ENCODE measurements around the gene KIF26B. TPM values are rescaled to one million over a fixed set of nuclear protein-coding genes. Genes with fewer than 3 reads are reported as not detected.

The KIF26B gene
- total and polyA plus RNA-seq, 2 of the 4 experiments (the other 2 are of a cell fraction): 0.53 to 0.54 TPM

GRCh38 chr1:245205864-245206263 lies 51.1 kb downstream of the KIF26B start:
- ChIA-PET POLR2A (ENCODE audit: unreplicated experiment) (interaction anchor here (0.6 kb wide), 1 partner anchor 21 kb away, joined by 4 read pairs; no protein-coding TSS in a partner anchor), CTCF (interaction anchor here (0.5 kb wide), 1 partner anchor 175 kb away, joined by 3 read pairs; no protein-coding TSS in a partner anchor)
- no peak overlapping the region for H3K9ac ChIP-seq (ENCODE audit: low read depth, low read length)
- no CpG with 5 or more reads among the region's 1 CpG for WGBS, 2 experiments (ENCODE audit: extremely low coverage in 2 of 2, insufficient read length in 1 of 2)
- H3K27ac ChIP-seq (ENCODE audit: insufficient read depth, low read length): no peak overlapping the region
- no peak overlapping the region for H2BK15ac ChIP-seq (ENCODE audit: low read depth, low read length)
- no peak overlapping the region for H3K4me3 ChIP-seq (ENCODE audit: insufficient read depth, low read depth, low read length)
- intact Hi-C loops (cut with micrococcal nuclease): no loop called here
- no peak overlapping the region for H2BK120ac ChIP-seq (ENCODE audit: low read depth, low read length)
- no peak overlapping the region for H4K91ac ChIP-seq (ENCODE audit: insufficient read depth, low read depth, low read length)
- DNase-seq (no peak), ATAC-seq (ENCODE audit: low read depth) (no peak)
- dilution Hi-C loops (cut with HindIII; ENCODE audit: low sequenced_read_pairs, unreplicated experiment): no loop called here
- no peak overlapping the region for H3K18ac ChIP-seq (ENCODE audit: low read depth, low read length)
- H3K27me3 ChIP-seq (ENCODE audit: control insufficient read depth, insufficient read depth, low read length): no peaks in the 10 kb centered on the region
- H3K36me3 ChIP-seq (ENCODE audit: control insufficient read depth, insufficient read depth, low read length): peaks cover 4% of the 10 kb centered on the region
- no peak overlapping the region for H3K23ac ChIP-seq (ENCODE audit: low read depth, low read length)
- H2AK5ac ChIP-seq (ENCODE audit: low read depth, low read length): no peak overlapping the region
- H3K4me1 ChIP-seq (ENCODE audit: control insufficient read depth, insufficient read depth, low read length): no peaks in the 10 kb centered on the region
- BruUV-seq (replicated peaks): no TSS peak
- H2BK20ac ChIP-seq (ENCODE audit: low read depth, low read length): no peak overlapping the region
- TF ChIP-seq SMC3 (IDR thresholded peaks at IDR 0.05; ENCODE audit: low read depth, low read length) (no peak), RAD21 (IDR thresholded peaks at IDR 0.05; ENCODE audit: low read length) (no peak), CEBPB (IDR thresholded peaks at IDR 0.05; ENCODE audit: low read depth, low read length) (no peak), BHLHE40 (IDR thresholded peaks at IDR 0.05; ENCODE audit: low read depth, low read length) (no peak), MAZ (IDR thresholded peaks at IDR 0.05; ENCODE audit: borderline replicate concordance, low read depth, low read length) (no peak), RCOR1 (IDR thresholded peaks at IDR 0.05; ENCODE audit: insufficient replicate concordance, low read length) (no peak), FOS (IDR thresholded peaks at IDR 0.05; ENCODE audit: low read depth, low read length) (no peak), POLR2A (IDR thresholded peaks at IDR 0.05; ENCODE audit: low read depth, low read length) (no peak), RFX5 (IDR thresholded peaks at IDR 0.05; ENCODE audit: low read depth, low read length) (no peak), CTCF (conservative IDR thresholded peaks at IDR 0.05; ENCODE audit: low read depth, low read length) (no peak), CHD1 (IDR thresholded peaks at IDR 0.05; ENCODE audit: low read depth, low read length) (no peak), MXI1 (IDR thresholded peaks at IDR 0.05; ENCODE audit: borderline replicate concordance, low read depth, low read length) (no peak), ELK1 (IDR thresholded peaks at IDR 0.05; ENCODE audit: borderline replicate concordance, low read depth, low read length) (no peak), USF2 (IDR thresholded peaks at IDR 0.05; ENCODE audit: low read depth, low read length) (no peak), NFE2L2 (IDR thresholded peaks at IDR 0.05; ENCODE audit: low read depth, low read length) (no peak), MAFK (IDR thresholded peaks at IDR 0.05; ENCODE audit: low read depth, low read length) (no peak)
- no peaks in the 10 kb centered on the region for H3K79me1 ChIP-seq (ENCODE audit: low read depth in 1 of 2, low read length in 2 of 2)
- in situ Hi-C loops (cut with MboI; ENCODE audit: low sequenced_read_pairs): no loop called here
- H3K14ac ChIP-seq (replicated peaks; ENCODE audit: low read depth, low read length): no peak overlapping the region
- no peak overlapping the region for H2AK9ac ChIP-seq (replicated peaks; ENCODE audit: low read depth, low read length, poor library complexity)
- H3K9me3 ChIP-seq (ENCODE audit: control insufficient read depth, insufficient read depth, low read length): peaks cover 25% of the 10 kb centered on the region
- H3K9me1 ChIP-seq (ENCODE audit: insufficient read depth, low read length): no peaks in the 10 kb centered on the region
- no peak overlapping the region for H2BK5ac ChIP-seq (ENCODE audit: low read depth, low read length, poor library complexity, severe bottlenecking)
- H3K56ac ChIP-seq (ENCODE audit: extremely low read depth, insufficient read depth, low read length): no peak overlapping the region
- no peak overlapping the region for H3K4ac ChIP-seq (ENCODE audit: low read depth, low read length)
- H4K8ac ChIP-seq (ENCODE audit: low read depth in 2 of 2, low read length in 2 of 2): no peak overlapping the region
- no peak overlapping the region for H2AFZ ChIP-seq (replicated peaks; ENCODE audit: low read length, poor library complexity)
- no peak overlapping the region for H3K4me2 ChIP-seq (ENCODE audit: low read depth, low read length)
- H4K20me1 ChIP-seq (ENCODE audit: insufficient read depth, low read length): no peaks in the 10 kb centered on the region
- no peak overlapping the region for H4K5ac ChIP-seq (ENCODE audit: low read depth, low read length)

All from IMR-90 (cell line).